Lung (tissue), 12 donors: ENCODE results near the gene SLC16A3. TPM values are rescaled to one million over a fixed set of nuclear protein-coding genes. Genes with fewer than 3 reads are reported as not detected.
"Not testable (repeated sequence)": the region's sequence is repeated elsewhere in the genome, so short reads cannot be mapped to it uniquely, and the experiment has no call there.

Experiments used
- ATAC-seq: fragments of 200-7000 bp; cut with Tn5 transposase; one replicate; pipeline ENCODE4 v1.9.1; 2020; ENCODE audit warnings: moderate number of reproducible peaks; ENCODE audit not compliant: insufficient read depth, low FRiP score
- DNase-seq, 3 donors: peaks; one replicate each; pipeline ENCODE4 v3.0.0-alpha.2; 2013 to 2017
- H3K27ac ChIP-seq, 2 donors: one replicate each; pipeline ENCODE4 v1.5.1; 2013; ENCODE audit warnings: mild to moderate bottlenecking in 2 of 2, moderate library complexity in 2 of 2, control low read depth in 1 of 2, inconsistent platforms in 1 of 2, low read depth in 1 of 2, low read length in 1 of 2
- H3K27me3 ChIP-seq, 3 donors: one replicate each; pipeline ENCODE4 v1.5.1; 2013; ENCODE audit warnings: low read length in 2 of 3; ENCODE audit not compliant: control insufficient read depth in 3 of 3, insufficient read depth in 3 of 3
- H3K36me3 ChIP-seq, 4 donors: one replicate each; pipeline ENCODE4 v1.5.1; 2013; ENCODE audit warnings: low read length in 4 of 4, mild to moderate bottlenecking in 1 of 4, moderate library complexity in 1 of 4; ENCODE audit not compliant: control insufficient read depth in 4 of 4, insufficient read depth in 4 of 4
- H3K4me1 ChIP-seq, 5 donors: one replicate each; pipeline ENCODE4 v1.5.1; 2013; ENCODE audit warnings: low read length in 5 of 5, mild to moderate bottlenecking in 2 of 5, moderate library complexity in 1 of 5; ENCODE audit not compliant: control insufficient read depth in 5 of 5, insufficient read depth in 5 of 5
- H3K4me3 ChIP-seq: one replicate; pipeline ENCODE4 v1.5.1; 2013; ENCODE audit warnings: mild to moderate bottlenecking, control low read depth, moderate library complexity
- H3K9ac ChIP-seq, 2 donors: one replicate each; pipeline ENCODE4 v1.5.1; 2013; ENCODE audit warnings: low read length in 2 of 2, control low read depth in 1 of 2; ENCODE audit not compliant: insufficient read depth in 1 of 2
- H3K9me3 ChIP-seq, 4 donors: one replicate each; pipeline ENCODE4 v1.5.1; 2013; ENCODE audit warnings: low read length in 3 of 4, mild to moderate bottlenecking in 1 of 4, moderate library complexity in 1 of 4; ENCODE audit not compliant: control insufficient read depth in 4 of 4, insufficient read depth in 3 of 4
- whole genome bisulfite sequencing, 2 donors: extraction: QIAGEN DNeasy Blood & Tissue Kit; methylation state at CpG; one replicate each; pipeline ENCODE4 v1.1.7; 2013; 5-methylcytosine and 5-hydroxymethylcytosine counted together
- polyA plus RNA-seq, 2 donors: library from polyadenylated mRNA; stranded (reverse); fragments of 200-250 nt; gene quantifications; one replicate each; pipeline ENCODE4 v1.2.1, GENCODE V29; 2013
- total RNA-seq, 2 donors: library from RNA; depleted of rRNA in 1 of 2; stranded (reverse); fragments of >200 nt in 1 of 2; gene quantifications; one replicate each; pipeline ENCODE4 v1.2.1, GENCODE V29; 2014 to 2021
- TF ChIP-seq, protein P1 (sequence below): IDR thresholded peaks from 2 replicates; pipeline ENCODE4 v1.5.1; 2012; ENCODE audit warnings: mild to moderate bottlenecking; ENCODE audit errors: control extremely low read depth, extremely low read depth
- donor health status: control.
- donor health status: control.
- donor health status: Bipolar disorder and iron deficiency.
- donor health status: healthy.
- donor health status: DM: yes; HTN: yes; CAD: no.

SLC16A3 gene
- total and polyA plus RNA-seq, 4 donors = 31.0 to 309 (median 93.4) TPM

DNA sequence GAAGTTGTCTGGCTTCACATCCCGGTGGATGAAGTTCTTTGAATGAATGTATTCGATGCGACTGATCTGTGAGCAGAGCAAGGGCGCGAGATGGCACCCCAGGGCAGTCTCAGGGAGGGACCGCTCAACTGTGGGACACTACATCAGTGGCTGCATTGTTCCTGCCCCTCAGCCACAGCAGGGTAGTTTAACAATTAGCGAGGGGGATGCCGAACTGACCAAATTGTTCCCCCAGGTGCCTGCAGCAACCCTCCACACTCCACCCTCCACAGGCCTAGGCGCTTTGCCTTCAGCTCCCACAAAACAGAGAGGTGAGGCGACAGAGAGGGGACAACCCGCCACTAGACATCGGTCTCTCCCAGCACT, 24.3 kb downstream of the SLC16A3 start:
- 96 to 98% methylated on average over 12 of the region's 12 CpGs for WGBS, 2 donors
- Histone ChIP-seq H3K9me3 (no peaks in the 10 kb centered on the region), H3K27me3 (no peaks in the 10 kb centered on the region), H3K4me1 (no peaks in the 10 kb centered on the region), H3K4me3 (no peak overlapping the region), H3K36me3 (peaks cover 38 to 77% (median 61%) of the 10 kb centered on the region in 4 donors), H3K27ac (no peak overlapping the region), H3K9ac (no peak overlapping the region)
- ATAC-seq = no peak
- no peak for DNase-seq
- TF ChIP-seq, protein P1, sequence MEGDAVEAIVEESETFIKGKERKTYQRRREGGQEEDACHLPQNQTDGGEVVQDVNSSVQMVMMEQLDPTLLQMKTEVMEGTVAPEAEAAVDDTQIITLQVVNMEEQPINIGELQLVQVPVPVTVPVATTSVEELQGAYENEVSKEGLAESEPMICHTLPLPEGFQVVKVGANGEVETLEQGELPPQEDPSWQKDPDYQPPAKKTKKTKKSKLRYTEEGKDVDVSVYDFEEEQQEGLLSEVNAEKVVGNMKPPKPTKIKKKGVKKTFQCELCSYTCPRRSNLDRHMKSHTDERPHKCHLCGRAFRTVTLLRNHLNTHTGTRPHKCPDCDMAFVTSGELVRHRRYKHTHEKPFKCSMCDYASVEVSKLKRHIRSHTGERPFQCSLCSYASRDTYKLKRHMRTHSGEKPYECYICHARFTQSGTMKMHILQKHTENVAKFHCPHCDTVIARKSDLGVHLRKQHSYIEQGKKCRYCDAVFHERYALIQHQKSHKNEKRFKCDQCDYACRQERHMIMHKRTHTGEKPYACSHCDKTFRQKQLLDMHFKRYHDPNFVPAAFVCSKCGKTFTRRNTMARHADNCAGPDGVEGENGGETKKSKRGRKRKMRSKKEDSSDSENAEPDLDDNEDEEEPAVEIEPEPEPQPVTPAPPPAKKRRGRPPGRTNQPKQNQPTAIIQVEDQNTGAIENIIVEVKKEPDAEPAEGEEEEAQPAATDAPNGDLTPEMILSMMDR = no peak

DNA sequence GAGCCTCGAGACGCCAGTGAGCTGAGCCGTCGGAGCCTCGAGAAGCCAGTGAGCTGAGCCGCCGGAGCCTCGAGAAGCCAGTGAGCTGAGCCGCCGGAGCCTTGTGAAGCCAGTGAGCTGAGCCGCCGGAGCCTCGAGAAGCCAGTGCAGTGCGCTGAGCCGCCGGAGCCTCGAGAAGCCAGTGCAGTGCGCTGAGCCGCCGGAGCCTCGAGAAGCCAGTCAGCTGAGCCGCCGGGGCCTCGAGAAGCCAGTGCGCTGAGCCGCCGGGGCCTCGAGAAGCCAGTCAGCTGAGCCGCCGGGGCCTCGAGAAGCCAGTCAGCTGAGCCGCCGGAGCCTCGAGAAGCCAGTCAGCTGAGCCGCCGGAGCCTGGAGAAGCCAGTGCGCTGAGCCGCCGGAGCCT, 25.3 kb downstream of the SLC16A3 start:
- H3K27me3 ChIP-seq, ATAC-seq, H3K4me3 ChIP-seq, H3K27ac ChIP-seq, H3K9ac ChIP-seq, H3K9me3 ChIP-seq, DNase-seq, H3K4me1 ChIP-seq: not testable (repeated sequence)
- peaks cover 42 to 70% (median 57%) of the 10 kb centered on the region in 4 donors for H3K36me3 ChIP-seq
- 97 to 98% methylated on average over 39 of the region's 39 CpGs for WGBS, 2 donors

DNA sequence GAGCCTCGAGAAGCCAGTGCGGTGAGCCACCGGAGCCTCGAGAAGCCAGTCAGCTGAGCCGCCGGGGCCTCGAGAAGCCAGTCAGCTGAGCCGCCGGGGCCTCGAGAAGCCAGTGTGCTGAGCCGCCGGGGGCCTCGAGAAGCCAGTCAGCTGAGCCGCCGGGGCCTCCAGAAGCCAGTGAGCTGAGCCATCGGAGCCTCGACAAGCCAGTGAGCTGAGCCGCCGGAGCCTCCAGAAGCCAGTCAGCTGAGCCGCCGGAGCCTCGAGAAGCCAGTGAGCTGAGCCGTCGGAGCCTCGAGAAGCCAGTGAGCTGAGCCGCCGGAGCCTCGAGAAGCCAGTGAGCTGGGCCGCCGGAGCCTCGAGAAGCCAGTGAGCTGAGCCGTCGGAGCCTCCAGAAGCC, 25.9 kb downstream of the SLC16A3 start:
- H3K4me3 ChIP-seq, DNase-seq, H3K9me3 ChIP-seq, H3K27me3 ChIP-seq, ATAC-seq, H3K27ac ChIP-seq, H3K4me1 ChIP-seq, H3K9ac ChIP-seq: not testable (repeated sequence)
- 98 to 100% methylated on average over 33 of the region's 33 CpGs for WGBS, 2 donors
- H3K36me3 ChIP-seq = peaks cover 35 to 70% (median 58%) of the 10 kb centered on the region in 4 donors

DNA sequence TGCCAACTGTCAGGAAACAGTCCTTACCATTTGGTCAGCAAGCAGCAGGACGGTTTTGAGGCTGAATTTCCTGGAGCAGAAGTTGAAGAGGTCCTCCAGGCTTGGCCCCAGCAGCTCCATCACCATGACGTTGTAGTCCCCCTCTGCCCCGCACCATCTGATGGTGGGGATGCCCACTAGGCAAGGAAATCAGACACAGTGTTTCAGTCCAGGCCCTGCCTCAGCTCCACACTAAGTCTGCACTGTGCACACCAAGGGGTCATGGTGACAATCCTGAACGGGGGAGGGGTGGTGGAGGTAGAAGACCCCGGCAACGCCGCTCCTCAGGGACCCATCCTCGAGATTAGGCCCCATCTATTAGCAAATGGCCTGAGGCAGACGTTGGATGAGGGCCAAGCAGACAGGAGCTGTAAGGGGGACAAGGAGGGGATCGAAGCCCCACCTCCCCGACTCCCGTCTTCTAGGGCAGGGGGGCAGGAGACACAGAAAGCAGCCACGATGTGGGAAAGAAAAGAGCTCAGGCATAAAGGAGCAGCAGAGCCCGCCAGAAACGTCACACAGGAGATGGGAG, 26.6 kb downstream of the SLC16A3 start:
- Histone ChIP-seq H3K27me3 (no peaks in the 10 kb centered on the region), H3K9ac (no peak overlapping the region), H3K27ac (no peak overlapping the region), H3K4me3 (no peak overlapping the region), H3K36me3 (peaks cover 29 to 69% (median 60%) of the 10 kb centered on the region in 4 donors), H3K9me3 (no peaks in the 10 kb centered on the region), H3K4me1 (no peaks in the 10 kb centered on the region)
- no peak for ATAC-seq
- DNase-seq = no peak
- 86 to 91% methylated on average over 15 of the region's 15 CpGs for WGBS, 2 donors
- TF ChIP-seq, protein P1 = no peak
